HG03060 (cell line): ENCODE results near the gene EHD1.
"Not testable (repeated sequence)": the region's sequence is repeated elsewhere in the genome, so short reads cannot be mapped to it uniquely, and the experiment has no call there.

Source experiments
- ATAC-seq: cut with Tn5 transposase; IDR thresholded peaks from one replicate; pipeline ENCODE4 v1.9.1; 2021; ENCODE audit warnings: low read depth, moderate number of reproducible peaks; ENCODE audit not compliant: unreplicated experiment

Gene EHD1

DNA sequence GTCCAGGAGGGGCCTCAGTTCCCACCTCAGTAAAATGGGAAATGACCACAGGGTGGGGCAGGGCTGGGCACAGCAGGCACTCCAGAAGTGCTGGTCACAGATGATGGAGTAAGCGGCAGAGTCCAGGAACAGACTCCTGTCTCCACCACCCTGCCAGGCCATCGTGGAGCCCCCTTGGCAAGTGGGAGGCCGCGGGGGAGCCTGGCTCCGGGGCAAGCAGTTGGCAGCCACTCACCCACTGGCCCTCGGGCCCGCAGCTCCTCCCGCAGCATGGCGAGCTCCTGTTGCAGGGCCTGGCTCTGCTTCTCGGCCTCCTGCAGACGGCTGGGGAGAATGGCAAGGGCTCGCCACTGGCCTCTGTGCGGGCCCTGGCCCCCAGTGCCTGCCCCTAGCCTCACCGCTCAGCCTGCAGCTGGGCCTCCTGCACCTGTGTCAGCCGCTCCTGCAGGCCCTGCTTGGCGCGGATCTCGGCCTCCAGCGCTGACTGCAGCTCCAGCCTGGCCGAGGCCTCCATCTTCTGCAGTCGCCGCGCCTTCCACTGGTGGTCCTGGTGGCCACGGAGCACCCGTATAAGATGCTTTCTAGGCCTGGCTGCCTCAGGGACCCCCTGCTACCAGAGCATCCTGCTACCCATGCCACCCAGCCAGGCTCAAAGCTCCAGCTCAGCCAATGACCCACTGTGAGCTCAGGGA is 44.2 kb downstream of the EHD1 start:
- no peak for ATAC-seq

DNA sequence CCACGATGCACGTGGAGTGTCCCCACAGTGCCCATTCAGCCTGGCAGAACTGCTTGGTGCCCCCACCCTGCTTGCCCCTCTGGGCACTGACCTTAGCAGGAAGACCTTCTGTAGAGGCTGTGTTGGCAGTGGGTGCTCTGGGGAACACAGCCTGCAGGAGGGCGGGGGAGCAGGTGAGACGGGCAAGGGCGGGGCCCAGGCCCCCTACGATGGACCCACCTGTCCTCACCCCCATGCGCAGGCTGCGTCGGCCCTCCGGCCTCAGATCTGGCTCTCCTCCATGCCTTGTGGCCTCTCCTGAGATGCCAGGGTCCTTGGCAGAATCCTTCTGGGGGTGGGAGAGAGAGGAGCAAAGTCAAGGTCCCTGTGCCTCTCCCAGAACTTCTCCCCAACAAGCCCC is 44.9 kb downstream of the EHD1 start:
- no peak for ATAC-seq

DNA sequence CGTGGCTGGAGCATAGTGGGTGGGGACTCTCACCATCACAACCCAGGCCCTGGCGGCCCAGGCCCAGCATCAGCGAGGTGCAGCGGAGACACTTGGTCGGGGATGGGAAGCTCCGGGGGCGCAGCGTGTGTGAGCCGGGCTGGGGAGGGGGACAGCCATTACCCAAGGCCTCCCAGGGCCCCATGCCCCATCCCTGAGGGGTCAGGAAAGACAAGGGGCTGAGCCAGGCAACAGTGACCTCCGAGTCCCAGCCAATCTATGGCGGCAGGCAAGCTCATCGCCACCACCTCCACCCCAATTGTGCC is 45.3 kb downstream of the EHD1 start:
- ATAC-seq = no peak

DNA sequence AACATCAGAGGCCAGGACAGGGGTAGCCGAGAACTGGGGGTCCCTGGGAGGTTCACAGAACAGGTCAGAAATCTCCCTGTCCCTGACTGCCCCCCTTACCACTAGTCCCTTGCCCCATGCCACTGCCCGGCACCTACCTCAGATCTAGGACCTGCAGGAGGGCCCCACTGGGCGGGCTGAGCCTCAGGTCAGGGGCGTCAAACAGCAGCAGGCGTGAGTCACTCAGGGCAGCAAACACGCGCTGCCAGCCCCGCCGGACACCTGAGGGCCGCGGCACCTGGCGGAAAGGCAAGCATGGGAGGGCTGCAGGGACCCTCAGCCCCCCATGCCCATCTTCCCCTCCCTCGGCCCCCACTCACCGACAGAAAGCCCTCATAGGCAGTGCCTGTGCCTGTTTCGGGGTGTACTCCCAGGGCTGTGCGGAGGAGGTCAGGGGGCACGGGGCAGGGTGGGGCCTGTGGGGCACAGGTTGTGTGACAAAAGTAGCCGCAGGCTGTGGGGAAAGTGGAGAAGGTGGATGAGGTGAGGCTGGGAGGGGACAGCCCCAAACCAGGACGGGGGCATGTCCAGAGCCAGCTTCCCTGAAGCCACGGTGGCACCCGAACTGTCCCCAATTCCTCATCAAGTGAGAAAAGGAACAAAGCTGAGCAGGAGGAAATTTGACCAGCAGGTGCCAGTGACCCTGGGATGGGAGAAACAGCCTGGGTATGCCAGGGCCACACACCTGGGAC is 45.8 kb downstream of the EHD1 start:
- no peak for ATAC-seq

DNA sequence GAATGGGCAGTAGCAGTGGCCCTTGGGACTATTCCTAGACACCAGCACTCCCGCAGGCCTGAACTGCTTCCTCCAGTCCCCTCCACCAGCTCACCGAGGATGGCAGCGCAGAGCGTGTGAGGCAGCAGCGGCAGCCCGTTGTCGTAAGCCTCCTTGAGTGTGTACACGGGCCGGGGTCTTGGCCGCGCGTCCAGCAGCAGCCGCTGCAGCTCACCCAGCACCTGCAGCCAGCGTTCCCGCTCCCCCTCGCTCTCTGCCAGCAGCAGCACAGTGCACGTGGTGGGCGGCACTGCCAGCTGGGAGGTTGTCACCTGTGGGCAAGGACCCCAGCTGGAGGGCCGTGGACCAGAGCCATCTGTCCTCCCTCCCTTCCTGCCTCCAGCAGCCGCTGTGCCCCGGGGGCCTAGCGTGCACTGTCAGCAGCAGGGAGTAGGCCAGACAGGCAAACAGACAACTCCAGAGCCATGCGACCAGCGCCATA is 47.0 kb downstream of the EHD1 start:
- ATAC-seq = no peak

DNA sequence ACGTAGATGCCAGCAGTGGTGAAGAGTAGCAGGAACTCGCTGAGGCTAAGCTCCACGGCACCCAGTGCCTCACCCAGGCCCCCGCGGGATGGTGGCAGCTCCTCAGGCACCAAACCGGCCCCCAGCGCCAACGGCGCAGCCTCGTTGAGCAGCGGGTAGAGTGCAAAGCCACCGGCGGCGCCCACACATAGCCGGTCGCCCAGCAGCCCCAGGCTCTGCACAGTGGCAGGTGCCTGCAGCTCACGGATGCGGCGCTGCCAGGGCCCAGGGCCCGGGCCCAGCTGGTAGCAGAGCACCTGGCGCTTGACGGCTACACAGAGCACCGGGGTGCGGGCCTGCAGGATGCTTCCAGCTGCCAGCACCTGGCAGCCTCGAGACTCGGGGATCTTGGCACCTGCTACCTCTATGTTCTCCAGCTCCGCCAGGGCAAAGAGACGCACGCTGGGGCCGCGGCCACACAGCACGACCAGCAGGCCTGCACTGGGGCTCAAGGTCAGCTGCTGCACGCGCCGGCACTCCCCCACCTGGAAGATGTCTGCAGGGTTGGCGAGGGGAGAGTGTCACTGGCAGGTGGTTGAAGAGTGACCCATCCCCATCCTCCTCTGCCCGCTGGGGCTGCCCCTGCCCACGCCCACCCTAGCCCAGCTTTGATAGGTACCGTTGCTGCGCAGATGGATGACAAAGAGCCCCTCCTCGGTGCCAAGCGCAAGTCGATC is 48.7 kb downstream of the EHD1 start:
- ATAC-seq = no peak

DNA sequence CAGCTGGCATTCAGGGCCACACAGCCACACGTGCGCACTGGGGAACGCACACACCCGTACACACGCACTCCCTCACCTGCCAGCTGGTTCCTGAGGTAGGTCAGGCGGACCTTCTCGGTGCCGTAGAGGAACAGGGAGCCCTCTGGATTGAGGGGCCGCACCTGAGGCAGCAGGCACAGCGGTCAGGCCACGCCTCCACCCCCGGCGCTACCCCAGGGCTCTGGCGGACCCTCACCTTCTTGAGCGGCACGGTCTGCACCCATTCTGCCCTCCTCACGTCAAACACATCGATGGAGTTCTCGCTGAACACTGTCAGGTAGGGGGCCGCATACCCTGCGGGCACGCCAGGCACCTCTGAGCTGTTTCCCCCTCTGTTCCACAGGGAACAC is 51.0 kb downstream of the EHD1 start:
- ATAC-seq = no peak

DNA sequence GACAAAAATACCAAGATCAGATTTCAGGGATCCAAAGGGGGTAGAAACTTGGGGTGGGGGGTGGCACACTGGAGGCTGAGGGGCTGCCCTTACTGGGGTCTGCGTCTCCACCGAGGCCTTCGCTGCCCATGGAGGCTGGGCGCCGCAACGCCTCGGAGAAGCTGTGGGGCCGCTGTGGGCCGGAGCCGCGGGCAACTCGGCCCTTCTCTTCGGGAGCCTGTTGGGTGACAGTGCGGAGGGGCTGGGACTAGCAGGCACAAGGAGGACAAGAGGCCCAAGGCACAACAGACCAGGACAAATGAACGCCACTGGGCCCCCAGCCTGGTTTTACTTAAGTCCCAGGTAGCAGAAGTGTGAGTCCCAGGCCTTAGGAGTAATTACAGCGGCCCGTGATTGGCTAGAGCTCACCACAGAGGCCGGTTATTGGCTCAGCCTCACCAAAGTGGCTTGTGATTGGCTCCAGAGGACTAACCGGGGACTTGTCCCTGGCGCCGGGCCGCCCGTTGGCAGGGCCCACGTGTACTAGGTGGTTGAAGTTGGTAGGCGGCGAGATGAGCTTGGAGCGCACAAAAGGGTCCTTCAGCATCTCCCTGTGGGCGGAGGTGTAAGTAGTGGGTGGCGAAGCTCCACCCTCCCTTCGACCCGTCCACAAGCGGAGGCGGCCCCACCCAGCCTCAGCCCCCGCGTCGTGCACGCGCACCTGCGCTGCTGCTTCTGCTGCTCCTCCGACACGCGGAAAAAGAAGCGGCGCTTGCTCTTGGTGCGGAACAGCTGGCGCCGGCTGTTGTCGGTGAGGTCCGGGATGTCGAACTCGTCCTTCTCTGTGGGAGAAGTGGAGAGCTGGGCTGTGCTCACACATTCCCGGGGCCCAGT is 51.6 kb downstream of the EHD1 start:
- ATAC-seq = no peak

DNA sequence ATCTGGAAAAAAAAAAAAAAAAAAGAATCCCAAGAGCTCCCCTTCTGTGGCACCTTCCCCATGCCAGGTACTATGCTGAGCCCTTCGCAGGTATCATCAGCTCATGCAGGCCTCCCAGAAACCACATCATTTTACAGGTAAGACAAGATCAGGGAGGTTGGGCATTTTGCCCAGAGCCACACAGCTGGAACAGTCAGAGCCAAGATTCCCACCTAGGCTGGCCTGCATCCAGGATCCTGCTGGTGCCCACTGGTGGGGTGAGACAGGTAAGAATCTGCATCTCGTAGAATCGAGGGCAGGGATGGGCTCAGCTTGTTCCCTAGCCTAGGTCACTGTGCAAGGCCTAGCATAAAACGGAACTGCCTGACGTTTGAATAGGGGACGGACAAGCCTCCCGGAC is 52.4 kb downstream of the EHD1 start:
- ATAC-seq = no peak

DNA sequence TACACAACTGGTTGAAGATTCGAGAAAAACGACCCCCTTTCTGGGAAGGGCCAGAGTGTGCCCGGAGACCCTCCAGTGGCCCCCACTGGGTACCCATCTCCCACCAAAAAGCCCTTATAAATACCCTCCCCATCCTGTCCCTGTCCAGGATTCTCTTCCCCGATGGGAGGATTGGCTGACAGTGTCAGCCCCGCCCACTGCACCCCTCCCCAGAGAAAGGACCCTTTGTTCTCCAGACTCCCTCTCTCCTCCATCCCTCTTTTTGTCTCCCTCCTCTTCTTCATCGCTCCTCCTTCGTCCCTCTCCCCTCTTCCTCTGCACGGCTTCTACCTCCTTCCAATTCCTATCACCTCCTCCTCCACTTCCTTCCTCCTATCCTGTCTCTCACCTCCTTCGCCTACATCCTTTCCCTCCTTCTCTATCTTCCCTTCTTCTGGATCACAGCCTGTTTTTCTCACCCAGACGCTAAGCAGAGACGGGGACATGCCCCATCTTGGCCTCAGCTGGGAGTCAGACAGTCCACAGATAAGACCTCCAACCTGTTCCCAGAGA is 54.8 kb downstream of the EHD1 start:
- ATAC-seq = no peak

DNA sequence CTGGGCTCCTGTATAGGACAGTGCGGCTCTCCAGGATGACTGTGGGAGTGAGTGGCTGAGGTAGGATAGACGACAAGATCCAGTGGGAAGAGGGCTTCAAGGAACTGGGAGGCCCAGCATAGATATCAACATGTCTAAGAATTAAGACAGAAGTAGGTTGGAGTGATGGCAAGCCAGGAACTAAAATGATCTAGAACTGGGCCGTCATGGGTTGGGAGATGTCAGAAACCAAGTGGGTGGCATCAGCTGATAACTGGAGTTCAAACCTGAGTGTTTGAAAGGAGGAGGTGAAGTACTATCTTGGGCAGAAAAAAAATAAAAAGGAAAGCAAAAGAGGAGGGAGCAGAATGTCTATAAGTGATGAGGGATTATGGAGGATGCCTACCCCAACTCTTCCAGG is 60.9 kb downstream of the EHD1 start:
- no peak for ATAC-seq

DNA sequence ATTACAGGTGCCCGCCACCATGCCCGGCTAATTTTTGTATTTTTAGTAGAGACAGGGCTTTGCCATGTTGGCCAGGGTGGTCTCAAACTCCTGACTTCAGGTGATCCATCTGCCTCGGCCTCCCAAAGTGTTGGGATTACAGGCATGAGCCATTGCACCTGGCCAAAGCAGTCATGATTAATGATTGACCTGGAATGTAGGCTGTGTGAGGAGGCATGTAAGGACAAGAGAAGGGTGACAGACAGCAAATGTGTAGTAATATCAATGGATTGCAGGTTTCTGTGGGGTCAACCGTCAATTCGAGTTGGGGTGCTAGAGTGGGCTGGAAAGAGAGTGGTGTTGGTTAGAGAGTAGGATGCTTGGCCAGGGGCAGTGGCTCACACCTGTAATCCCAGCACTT is 63.0 kb downstream of the EHD1 start:
- ATAC-seq = not testable (repeated sequence)

DNA sequence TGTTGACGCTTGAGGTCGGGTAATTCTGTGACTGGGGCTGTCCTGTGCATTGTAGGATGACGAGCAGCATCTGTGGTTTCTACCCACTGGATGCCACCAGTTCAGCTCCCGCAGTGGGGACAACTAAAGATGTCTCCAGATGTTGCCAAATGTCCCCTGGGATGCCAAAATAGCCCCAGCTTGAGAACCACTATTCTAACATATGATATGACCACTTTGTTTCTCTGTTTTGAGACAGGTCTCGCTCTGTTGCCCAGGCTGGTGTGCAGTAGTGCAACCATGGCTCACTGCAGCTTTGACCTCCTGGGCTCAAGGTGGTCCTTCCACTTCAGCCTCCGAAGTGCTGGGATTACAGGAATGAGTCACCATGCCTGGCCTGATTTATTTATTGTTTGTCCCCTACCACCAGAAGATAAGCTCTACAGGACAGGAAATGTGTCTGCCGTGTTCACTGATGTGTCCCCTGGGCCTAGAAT is 63.7 kb downstream of the EHD1 start:
- peak; percentile 67 for ATAC-seq

DNA sequence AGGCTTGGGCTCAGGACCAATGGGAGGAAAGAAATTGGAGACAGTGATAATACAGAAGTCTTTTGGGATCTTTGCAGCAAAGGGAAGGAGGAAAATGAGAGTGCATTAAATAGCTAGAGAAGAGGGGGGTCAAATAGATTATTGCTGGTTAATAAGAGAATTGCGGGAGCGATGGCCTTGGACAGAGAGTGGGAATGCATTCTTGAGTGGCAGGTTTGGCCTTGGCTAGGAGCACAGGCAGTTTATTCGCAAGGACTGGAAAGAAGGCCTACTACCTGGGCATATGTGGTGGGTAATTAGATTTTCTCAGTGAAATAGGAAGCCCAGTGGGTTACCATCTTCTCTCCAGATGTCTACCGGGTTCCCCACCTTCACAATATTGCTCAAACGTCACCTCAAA is 64.6 kb downstream of the EHD1 start:
- ATAC-seq = no peak

DNA sequence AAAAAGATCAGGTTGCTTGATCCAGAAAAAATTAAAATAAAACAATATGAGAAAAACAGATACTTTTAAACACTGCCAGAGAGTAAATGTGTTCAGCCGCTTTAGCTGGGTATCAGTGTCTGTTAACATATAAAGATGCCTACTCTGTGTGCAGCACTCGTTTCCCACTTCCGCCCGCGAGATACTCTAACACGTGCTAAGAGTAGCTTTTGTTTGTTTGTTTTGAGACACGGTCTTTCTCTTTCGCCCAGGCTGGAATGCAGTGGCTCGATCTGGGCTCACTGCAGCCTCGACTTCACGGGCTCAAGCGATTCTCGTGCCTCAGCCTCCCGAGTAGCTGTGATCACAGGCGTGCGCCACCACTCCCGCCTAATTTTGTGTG is 67.5 kb downstream of the EHD1 start:
- ATAC-seq = no peak

DNA sequence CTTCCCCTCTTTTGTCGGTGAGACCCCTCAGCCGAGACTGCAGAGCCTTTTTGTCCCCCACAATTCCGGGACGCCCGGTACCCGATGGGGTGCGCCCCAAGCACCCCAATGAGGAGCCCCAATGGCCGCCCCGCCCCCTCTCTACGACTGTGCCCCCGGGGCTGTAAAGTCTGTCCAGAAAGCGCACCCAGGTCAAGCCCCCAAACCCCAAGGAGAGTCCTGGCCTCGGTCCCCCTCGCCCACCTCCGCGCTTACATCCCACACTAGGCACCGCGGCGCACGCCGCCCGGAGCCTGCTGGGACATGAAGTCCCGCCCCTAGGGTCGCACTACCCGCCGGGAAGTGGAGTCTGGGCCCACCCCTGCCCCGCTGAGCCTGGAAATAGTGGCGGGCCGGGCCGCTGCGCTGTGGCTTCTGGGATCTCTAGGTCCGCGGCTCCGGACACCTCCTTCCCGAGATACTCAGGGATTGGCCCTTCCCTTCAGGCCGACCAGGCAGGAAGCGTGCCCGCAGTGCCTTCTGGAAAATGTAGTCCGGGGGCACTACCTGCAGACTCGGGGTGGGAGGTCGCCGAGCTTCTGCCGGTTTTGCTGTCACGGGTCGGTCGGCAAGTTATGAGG is 68.0 kb downstream of the EHD1 start, which contains the start of gene MEN1:
Gene MEN1, minus strand, starts transcription at position 281 of the 620 bp plus-strand sequence. CDS start 442 bp downstream, outside the sequence.
- ATAC-seq = no peak

DNA sequence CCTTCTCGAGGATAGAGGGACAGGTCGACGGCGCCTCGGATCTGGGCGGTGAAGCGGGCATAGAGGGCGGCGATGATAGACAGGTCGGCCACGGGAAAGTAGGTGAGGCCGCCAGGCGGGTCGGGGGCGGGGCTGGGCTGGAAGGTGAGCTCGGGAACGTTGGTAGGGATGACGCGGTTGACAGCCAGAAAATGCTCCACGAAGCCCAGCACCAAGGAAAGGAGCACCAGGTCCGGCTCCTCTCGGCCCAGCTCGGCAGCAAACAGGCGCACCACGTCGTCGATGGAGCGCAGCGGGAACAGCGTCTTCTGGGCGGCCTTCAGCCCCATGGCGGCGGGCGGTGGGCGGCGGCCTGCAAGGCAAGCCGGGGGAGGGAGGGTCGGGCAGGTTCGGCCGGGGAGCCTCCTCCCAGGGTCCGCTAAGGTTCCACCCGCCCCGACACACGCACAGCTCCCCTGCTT is 68.6 kb downstream of the EHD1 start:
- ATAC-seq = no peak

DNA sequence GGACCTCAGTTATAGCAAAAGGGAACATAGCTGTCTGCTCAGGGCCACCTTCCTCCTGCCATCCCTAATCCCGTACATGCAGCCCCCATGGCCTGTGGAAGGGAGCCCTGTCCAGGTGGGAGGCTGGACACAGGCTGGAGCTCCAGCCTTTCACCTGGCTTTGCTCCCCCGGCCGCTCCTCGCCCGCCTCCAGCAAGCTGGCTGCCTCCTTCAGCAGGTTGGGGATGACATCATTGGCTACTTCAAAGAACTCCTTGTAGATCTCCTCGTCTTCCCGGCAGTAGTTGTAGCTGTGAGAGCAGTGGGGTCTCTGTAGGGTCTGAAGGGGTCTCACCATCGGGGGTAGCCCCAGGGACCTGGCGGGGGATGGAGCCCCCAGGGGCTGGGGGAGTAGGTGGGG is 72.9 kb downstream of the EHD1 start:
- ATAC-seq = no peak

DNA sequence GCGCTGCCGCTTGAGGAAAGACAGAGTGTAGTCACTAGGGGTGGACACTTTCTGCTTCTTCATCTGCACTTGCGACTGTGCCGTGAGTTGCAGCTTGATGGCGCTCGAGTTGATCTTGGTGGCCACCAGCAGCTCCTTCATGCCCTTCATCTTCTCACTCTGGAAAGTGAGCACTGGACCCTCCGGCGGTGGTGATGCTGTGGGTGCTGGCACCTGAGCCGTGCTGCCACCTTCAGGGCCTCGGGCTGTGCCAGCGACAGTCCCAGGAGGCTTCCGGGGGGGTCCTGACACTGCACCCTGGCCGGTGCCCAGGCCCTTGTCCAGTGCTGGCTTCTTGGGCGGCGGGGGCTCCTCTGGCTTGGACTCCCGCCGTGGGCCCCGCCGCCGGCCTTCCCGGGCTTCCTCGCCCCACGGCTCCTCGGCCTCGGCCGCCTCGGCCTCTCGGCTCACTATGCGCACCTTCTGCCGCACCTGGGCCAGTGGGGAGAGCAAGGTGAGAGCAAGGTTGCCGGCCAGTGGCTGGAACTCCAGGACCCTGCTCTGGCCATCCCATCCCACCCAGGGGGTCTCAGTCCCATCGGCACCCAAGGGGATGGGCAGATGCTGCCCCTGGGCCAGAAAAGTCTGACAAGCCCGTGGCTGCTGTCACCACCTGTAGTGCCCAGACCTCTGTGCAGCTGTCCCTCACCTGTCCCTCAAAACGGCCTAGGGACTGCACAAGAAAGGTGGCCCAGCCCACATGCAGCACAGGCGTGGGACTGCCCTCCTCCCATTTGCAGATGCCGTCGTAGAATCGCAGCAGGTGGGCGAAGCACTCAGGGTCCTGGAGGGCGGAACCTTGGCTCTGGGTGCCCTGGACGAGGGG is 73.8 kb downstream of the EHD1 start:
- ATAC-seq = no peak
